ENCODE results near the gene CTCFL. TPM values are rescaled to one million over a fixed set of nuclear protein-coding genes. Genes with fewer than 3 reads are reported as not detected.
"Not testable (repeated sequence)": the region's sequence is repeated elsewhere in the genome, so short reads cannot be mapped to it uniquely, and the experiment has no call there.

Gene CTCFL
- total and polyA plus RNA-seq, 2 donors (not counting 3 experiments of a cell fraction or from before 2014, with no cell fraction given): not detected

- H3K27me3 ChIP-seq (ENCODE audit: control insufficient read depth in 2 of 2, insufficient read depth in 2 of 2, low read length in 2 of 2): peaks cover 2% of the 10 kb centered on the region in 2 experiments
- BruUV-seq (replicated peaks): no TSS peak
- H3K9me1 ChIP-seq (replicated peaks; ENCODE audit: control insufficient read depth, extremely low read depth, insufficient read depth, low read length): no peaks in the 10 kb centered on the region
- no peaks in the 10 kb centered on the region for H3K79me2 ChIP-seq (ENCODE audit: control insufficient read depth, insufficient read depth, low read length)
- FAIRE-seq: no peak
- H2AFZ ChIP-seq (ENCODE audit: low read depth, low read length): no peak overlapping the region
- ChIA-PET CTCF (interaction anchor here (2.5 kb wide), 1 partner anchor 83 kb away, joined by 38 read pairs; no protein-coding TSS in a partner anchor), POLR2A (no interaction called here)
- no peaks in the 10 kb centered on the region for H3K36me3 ChIP-seq (ENCODE audit: control insufficient read depth in 2 of 2, extremely low read depth in 1 of 2, insufficient read depth in 2 of 2, low read length in 2 of 2)
- H3K9ac ChIP-seq (replicated peaks; ENCODE audit: extremely low read depth, insufficient read depth, low read length): no peak overlapping the region
- no peaks in the 10 kb centered on the region for H3K4me1 ChIP-seq (ENCODE audit: control insufficient read depth, extremely low read depth, insufficient read depth, low read length)
- no peak overlapping the region for H3K4me3 ChIP-seq (replicated peaks in 1 of 3; ENCODE audit: insufficient read depth in 1 of 3, low read depth in 1 of 3, low read length in 3 of 3)
- no peak for TF ChIP-seq FOS (IDR thresholded peaks at IDR 0.05; ENCODE audit: borderline replicate concordance, insufficient read depth, low read length)
- no peak for TF ChIP-seq POLR2AphosphoS5 (IDR thresholded peaks at IDR 0.05; ENCODE audit: insufficient read depth, low read depth, low read length)
- no peak for TF ChIP-seq EZH2 (IDR thresholded peaks at IDR 0.05; ENCODE audit: borderline replicate concordance, low read depth, low read length, severe bottlenecking)
- no peak for TF ChIP-seq POLR2A (IDR thresholded peaks at IDR 0.05; ENCODE audit: low read depth, low read length)
- TF ChIP-seq CTCF (IDR thresholded peaks at IDR 0.05; ENCODE audit: extremely low read depth in 1 of 2, insufficient read depth in 1 of 2, low read depth in 1 of 2, low read length in 2 of 2): no peak
- no peak overlapping the region for H3K27ac ChIP-seq (ENCODE audit: insufficient read depth, low read depth, low read length)
- dilution Hi-C loops (cut with MboI; ENCODE audit: extremely low pct_ligation_motif_present, low sequenced_read_pairs) (no loop called here), intact Hi-C loops (cut with micrococcal nuclease) (no loop called here)
- DNase-seq (ENCODE audit: low read depth, low spot score): no peak
- no peak overlapping the region for H3K4me2 ChIP-seq (ENCODE audit: insufficient read depth, low read length)
- no peaks in the 10 kb centered on the region for H4K20me1 ChIP-seq (replicated peaks; ENCODE audit: control insufficient read depth, extremely low read depth, insufficient read depth, low read length)
- H3K9me3 ChIP-seq (replicated peaks; ENCODE audit: control insufficient read depth, insufficient read depth, low read length): no peaks in the 10 kb centered on the region
Observed at GRCh38 chr20:57512432-57512831, 12.5 kb downstream of the CTCFL start.

- H3K27me3 ChIP-seq (ENCODE audit: control insufficient read depth in 2 of 2, insufficient read depth in 2 of 2, low read length in 2 of 2); POLR2A ChIA-PET; DNase-seq (ENCODE audit: low read depth, low spot score); BruUV-seq (replicated peaks); H3K4me1 ChIP-seq (ENCODE audit: control insufficient read depth, extremely low read depth, insufficient read depth, low read length); dilution Hi-C loops (cut with MboI; ENCODE audit: extremely low pct_ligation_motif_present, low sequenced_read_pairs); intact Hi-C loops (cut with micrococcal nuclease); H3K4me2 ChIP-seq (ENCODE audit: insufficient read depth, low read length); H3K79me2 ChIP-seq (ENCODE audit: control insufficient read depth, insufficient read depth, low read length); H3K36me3 ChIP-seq (ENCODE audit: control insufficient read depth in 2 of 2, extremely low read depth in 1 of 2, insufficient read depth in 2 of 2, low read length in 2 of 2); FAIRE-seq; H3K9me1 ChIP-seq (replicated peaks; ENCODE audit: control insufficient read depth, extremely low read depth, insufficient read depth, low read length); H3K9ac ChIP-seq (replicated peaks; ENCODE audit: extremely low read depth, insufficient read depth, low read length); H2AFZ ChIP-seq (ENCODE audit: low read depth, low read length); H4K20me1 ChIP-seq (replicated peaks; ENCODE audit: control insufficient read depth, extremely low read depth, insufficient read depth, low read length); H3K4me3 ChIP-seq (replicated peaks in 1 of 3; ENCODE audit: insufficient read depth in 1 of 3, low read depth in 1 of 3, low read length in 3 of 3); H3K27ac ChIP-seq (ENCODE audit: insufficient read depth, low read depth, low read length); H3K9me3 ChIP-seq (replicated peaks; ENCODE audit: control insufficient read depth, insufficient read depth, low read length): not testable (repeated sequence)
- CTCF ChIA-PET: interaction anchor here (1.2 to 2.1 kb wide), 3 partner anchors 12 to 84 kb away, joined by 3 to 7 read pairs (median 5); no protein-coding TSS in a partner anchor
Observed at GRCh38 chr20:57511709-57512108, 13.2 kb downstream of the CTCFL start.

Data from endothelial cell of umbilical vein (primary cell).